NCI-H526 treated with DMSO at 0.1 percent for 48 hours (cell line): ENCODE data around the gene UHRF2.
A peak's percentile ranks its signal among the peaks of the same experiment; 100 is the strongest.
"Not testable (repeated sequence)": the region's sequence is repeated elsewhere in the genome, so short reads cannot be mapped to it uniquely, and the experiment has no call there.

Experiments
- DNase-seq: peaks from one replicate; lab custom pipeline; 2025; lab: John Stamatoyannopoulos, UW

Gene UHRF2, protein sequence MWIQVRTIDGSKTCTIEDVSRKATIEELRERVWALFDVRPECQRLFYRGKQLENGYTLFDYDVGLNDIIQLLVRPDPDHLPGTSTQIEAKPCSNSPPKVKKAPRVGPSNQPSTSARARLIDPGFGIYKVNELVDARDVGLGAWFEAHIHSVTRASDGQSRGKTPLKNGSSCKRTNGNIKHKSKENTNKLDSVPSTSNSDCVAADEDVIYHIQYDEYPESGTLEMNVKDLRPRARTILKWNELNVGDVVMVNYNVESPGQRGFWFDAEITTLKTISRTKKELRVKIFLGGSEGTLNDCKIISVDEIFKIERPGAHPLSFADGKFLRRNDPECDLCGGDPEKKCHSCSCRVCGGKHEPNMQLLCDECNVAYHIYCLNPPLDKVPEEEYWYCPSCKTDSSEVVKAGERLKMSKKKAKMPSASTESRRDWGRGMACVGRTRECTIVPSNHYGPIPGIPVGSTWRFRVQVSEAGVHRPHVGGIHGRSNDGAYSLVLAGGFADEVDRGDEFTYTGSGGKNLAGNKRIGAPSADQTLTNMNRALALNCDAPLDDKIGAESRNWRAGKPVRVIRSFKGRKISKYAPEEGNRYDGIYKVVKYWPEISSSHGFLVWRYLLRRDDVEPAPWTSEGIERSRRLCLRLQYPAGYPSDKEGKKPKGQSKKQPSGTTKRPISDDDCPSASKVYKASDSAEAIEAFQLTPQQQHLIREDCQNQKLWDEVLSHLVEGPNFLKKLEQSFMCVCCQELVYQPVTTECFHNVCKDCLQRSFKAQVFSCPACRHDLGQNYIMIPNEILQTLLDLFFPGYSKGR

DNA sequence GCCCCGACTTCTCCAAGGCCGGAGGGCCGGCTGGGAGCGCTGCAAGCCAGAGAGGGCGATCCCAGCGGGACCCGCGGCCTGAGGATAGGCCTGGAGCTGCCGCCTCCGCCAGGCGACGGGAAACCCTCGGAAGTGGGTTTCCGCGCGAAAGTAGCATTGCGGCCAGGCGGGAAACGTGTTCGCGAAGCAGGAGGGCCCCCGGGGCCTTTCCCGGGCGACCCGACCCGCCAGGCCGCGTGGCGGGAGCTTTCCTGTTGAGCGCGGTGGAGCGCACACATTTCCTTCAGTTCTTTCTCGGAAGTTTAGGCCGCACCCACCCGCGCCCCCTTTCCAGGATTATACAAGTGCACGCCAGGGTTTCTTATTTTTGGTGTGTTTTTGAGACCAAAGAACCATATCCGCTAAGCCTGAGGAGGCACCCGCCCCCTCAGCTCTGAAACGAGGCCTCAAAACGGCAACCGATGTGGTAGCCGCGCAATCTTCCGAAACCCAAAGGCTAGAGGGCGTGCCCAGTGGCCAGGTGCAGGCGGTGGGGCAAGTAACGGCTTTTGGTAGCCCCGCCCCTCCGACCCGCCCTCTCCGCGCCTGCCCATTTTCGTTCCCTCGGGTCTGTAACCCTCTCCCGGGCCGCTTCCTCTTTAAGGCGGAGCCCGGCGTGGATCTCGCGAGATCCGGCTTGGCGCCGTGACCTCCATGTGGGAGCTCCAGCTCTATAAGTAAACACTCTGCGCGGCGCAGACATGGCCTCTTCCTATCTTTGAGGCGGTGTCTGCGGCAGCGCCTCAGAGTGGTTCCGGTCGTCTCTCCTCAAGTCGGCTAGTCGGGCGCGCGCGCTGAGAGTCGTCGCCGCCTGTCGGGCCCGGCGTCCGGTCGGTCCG lies at the start of gene UHRF2:
Gene UHRF2 (plus strand): TSS at position 713 of the 878 bp plus-strand sequence. CDS start 292 bp downstream, outside the sequence.
- peak; percentile 91 for DNase-seq

DNA sequence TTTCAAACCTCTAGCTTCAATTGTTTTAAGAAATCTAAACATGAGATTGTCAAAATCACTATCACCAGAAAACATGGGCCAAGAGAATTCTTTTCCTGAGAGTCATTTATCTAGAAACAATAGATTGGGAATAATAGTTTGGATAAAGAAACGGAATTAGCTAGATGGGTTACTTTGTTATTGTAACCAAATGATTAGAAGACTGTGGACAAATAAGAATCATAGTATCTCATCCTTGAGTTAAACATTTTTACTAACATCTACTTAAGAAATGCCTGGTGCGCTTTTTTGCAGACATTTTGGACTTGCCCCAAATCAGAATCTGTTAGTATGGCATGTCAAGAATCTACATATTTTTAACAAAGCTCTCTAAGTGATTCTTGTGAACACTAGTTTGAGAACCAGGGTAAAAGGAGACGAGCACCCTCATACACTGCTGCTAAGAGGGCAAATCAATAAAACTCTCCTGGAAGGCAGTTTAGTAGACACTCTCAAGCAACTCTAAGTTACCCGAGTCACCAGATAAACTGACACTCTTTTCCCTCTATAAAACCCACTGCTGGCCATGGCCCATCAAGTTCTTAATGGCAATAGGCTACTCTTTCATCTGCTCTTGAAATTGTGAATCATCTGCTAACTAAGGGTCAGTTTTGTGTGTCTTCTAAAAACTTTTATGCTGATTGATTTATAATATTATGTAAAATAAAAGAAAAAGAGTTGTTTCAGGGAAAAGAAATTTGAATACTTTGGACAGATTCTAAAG lies 45.7 kb upstream of the UHRF2 start:
- DNase-seq: no peak

DNA sequence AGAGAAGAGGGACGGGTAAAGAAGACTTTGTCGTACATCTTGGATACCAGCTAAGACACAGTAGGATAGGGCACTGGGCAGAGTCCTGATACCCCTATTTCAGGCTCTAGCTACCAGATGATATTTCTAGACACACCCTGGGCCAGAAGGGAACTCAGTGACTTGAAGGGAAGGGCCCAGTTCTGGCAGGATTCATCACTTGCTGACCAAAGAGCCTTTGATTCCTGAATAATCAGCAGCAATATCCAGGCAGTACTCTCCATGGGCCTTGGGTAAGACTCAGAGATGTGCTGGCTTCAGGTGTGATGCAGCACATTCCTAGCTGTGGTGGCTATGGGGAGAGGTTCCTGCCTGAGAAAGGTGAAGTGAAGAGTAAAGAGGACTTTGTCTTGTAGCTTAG lies 44.2 kb upstream of the UHRF2 start:
- no peak for DNase-seq

DNA sequence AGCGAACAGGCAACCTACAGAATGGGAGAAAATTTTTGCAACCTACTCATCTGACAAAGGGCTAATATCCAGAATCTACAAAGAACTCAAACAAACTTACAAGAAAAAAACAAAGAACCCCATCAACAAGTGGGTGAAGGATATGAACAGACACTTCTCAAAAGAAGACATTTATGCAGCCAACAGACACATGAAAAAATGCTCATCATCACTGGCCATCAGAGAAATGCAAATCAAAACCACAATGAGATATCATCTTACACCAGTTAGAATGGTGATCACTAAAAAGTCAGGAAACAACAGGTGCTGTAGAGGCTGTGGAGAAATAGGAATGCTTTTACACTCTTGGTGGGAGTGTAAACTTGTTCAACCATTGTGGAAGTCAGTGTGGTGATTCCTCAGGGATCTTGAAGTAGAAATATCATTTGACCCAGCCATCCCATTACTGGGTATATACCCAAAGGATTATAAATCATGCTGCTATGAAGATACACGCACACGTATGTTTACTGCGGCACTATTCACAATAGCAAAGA lies 31.5 kb upstream of the UHRF2 start:
- DNase-seq: not testable (repeated sequence)

DNA sequence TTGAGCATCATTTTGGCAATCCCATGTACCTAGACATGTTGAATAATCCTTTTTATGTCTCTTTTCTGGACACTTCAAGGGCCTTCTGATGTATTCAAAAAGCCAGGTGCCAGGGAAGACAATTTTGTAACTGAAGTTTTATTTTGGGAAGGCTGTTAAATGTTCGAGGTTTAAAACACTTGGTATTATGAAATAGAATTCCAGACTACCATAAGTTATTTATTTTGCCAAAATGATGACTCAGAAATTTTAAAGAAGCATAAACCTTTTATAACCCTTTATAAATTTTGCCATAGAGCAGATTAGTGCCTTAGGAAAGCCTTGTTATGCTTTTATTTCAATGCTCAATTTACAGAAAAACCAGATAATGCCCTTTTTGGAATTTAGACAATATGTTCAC lies 30.3 kb upstream of the UHRF2 start:
- DNase-seq: no peak

DNA sequence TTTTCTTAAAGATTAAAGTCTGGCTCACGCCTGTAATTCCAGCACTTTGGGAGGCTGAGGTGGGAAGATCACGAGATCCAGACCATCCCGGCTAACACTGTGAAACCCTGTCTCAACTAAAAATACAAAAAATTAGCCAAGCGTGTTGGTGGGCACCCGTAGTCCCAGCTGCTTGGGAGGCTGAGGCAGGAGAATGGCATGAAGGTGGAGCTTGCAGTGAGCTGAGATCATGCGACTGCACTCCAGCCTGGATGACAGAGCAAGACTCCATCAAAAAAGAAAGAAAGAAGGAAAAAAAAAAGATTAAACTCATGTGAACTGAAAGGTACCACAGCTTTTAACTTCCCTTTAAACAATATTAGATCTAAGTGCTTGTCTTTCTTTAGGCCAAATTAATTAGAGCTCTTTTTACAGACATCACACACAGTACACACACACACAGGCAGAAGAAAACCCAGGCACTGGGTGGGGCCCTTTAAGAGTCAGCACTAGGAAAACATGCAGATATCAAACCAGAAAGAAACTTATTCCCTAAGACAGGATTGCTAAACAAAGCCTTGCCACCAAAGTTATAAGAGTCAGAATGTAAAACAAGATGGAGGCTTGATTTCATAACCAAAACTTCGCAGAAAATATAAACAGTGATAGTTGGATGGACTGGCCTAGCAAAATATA lies 29.3 kb upstream of the UHRF2 start:
- DNase-seq: no peak

DNA sequence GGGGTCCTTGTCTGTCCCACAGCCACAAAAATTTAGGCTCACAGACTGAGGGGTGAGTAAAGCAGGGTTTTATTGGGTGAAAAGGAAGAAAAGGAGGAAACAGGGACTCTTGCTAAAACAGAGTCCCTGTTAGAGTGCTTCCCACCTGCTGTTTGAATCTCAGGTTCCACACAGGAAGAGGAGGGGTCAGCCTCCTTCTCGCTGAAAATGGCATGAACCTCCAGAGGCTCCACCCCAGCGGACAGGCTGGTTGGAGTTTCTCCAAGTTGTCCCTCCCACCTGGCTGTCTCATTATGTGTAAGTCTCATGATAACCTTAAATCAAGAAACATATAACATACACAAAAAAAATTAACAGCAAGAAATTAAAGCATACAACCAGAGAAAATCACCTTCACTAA lies 28.3 kb upstream of the UHRF2 start:
- DNase-seq: no peak

DNA sequence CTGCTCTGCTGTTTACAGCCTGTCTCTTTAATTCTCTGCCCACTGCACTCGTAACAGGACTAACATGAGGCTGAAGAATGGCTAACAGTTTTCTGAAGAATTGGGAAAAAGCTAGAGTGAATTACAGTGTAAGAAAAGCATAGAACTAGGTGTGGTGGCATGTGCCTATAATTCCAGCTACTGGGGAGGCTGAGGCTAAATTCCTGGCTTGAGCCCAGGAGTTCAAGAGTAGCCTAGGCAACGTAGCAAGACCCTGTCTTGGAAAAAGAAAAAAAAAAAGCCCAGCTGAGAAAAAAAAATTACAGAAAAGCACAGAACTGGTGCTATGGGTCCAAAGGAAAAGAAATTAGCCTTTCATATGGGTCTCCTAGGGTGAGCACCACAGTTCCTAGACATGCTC lies 13.9 kb upstream of the UHRF2 start:
- DNase-seq: no peak

DNA sequence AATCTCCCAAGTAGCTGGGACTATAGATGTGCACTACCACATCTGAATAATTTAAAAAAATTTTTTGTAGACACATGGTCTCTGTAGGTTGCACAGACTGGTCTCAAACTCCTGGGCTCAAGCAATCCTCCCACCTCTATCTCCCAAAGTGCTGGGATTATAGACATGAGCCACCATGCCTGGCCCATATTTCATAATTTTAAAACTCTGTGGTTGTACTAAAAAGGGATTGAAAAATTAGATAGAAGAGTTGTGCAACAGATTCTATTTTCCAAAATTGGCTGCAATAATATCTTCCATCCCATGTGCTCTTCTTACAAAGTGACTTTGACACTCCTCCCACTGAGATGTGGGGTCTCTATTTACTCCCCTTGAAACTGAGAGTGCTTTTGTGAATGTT lies 7.6 kb upstream of the UHRF2 start:
- DNase-seq: no peak

DNA sequence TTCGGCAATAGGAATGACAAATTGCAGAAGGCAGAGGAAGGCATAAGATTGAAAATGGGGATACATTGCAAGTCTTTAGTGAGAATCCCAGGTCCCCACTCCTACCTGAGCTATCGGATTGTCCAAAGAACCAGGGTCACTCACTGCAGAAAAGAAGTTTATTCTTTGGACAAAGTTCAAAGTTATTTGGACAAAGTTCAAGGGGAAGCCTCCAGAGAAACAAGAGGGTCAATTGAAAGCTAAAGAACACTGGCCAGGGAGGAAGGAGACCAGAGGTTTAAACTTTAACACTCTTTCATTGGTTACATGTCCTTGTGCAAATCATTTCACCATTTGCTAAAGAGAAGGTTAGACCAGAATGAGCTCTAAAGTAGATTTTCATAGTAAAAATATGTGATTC lies 5.2 kb upstream of the UHRF2 start:
- no peak for DNase-seq

DNA sequence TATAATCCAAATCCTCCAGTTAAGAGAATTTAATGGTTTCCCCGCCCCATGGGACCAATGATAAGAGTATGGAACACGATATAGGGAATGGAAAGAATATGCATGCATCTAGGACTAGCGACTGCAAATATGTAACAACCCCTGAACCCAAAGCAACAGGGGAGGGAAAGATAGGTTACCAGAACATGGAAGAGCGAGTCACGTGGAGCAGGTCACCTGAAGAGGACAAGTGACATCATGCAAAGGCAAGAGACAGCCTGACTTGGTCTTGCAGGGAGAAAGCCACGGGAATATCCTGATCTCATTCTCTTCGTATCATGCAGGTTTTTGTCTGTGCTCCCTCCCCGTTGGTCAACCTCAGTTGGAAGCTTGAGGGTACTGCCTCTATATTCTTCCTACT lies 4.7 kb upstream of the UHRF2 start:
- no peak for DNase-seq

DNA sequence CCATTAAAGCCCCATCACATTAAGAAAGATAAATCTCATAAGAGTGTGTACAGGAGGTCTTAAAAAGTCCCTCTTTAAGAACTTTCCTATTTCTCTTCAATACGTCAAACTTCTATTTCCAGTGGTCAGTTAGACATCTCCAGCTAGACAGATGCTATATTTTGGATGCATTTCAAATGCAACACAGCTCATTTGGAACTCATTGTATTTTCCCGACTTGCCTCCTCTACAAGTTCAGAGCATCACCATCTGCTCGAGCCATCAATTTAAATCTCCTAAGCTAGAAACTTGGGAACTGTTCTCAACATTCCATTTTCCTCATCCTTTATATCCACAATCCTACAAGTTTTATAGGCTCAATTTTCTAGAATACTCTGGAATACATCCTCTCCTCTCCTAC lies 3.2 kb upstream of the UHRF2 start:
- DNase-seq: no peak

DNA sequence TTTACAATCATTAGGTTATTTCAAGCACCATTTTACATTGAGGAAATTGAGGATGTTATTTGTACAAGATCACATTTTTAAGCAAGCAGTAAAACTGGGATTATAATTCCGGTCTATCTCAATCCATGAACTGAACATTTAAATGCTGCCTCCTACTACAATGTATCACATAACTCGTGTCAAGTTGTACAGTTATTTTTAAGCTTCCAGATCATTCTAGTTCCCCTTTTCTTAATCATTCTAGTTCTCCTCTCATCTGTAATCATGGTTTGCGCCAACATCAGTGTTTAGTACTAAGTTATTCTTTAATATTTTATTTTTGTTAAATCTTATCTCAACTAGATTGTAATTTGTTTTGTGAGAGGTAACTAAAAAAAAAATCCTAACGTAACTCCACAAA lies 2.4 kb upstream of the UHRF2 start:
- DNase-seq: no peak

DNA sequence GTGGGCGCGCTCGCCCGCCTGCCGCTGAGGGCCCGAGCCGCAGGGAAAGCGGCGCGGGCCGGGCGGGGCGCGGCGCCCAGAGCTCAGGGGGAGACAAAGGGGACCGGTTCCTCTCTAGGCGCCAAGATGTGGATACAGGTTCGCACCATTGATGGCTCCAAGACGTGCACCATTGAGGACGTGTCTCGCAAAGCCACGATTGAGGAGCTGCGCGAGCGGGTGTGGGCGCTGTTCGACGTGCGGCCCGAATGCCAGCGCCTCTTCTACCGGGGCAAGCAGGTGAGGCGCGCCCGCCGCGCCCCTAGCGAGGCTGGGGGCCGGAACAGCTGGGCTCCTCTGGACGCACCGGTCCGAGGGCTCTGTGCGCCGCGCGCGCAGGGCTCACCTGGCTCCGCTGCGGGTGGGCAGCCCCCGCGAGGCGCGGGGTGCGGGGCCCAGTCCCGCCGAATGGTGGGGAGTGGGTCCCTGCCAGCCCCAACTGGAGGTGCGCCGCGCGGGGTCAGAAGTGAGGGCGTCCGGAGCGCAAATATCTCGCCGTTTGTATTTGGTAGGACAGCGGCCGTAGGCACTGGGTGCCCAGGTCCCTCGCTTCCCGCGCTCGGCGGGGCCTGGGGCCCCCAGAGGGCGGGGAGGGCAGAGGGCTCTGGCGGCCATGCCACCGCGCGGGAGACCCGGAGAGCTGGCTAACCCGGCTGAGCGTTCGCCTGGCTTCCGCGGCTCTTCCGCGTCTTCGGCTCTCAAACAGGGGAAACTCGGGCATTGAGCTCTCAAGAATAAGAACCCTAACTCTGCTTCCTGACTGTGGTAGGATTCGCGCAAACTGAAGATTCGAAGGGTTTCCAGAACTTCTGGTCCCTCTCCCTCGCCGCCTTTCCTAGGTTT lies 607 bp downstream of the UHRF2 start:
- DNase-seq: peak; percentile 77

DNA sequence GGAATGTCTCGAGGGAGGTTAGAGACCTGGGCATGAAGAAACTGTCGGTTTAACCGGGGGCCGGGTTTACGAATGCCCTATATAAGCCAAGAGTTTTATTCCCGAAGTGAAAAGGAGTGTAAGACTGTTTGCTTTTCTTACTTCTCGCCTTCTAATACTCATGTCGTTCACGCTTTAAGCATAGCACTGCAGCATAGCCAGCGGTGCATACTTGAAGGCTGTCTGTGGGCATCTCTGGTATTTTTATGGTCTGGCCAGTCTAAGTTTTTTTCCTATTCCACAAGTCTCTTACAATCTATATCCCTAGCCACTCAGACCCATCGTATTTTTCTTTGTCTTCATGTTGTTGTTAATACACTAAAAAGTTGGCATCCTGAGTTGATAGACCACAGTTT lies 1.2 kb downstream of the UHRF2 start:
- DNase-seq: no peak

DNA sequence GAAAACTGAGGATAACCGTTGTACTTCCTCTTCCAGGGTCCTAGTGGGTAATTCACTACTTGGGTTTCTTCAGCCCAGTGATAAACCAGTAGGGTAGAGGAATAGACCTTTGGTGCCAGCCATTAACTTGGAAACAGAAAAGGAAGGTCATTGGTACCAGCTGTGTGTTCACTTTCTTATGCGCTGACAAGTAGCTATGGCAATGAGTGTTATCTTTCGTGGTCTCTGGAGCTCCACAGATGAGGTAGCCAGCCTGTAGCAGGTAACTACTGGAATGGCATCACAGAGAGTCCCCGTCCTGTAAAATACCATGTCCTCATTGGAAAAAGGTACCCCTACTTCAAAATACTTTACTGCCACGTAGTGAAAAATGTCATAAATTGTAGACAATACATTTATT lies 2.3 kb downstream of the UHRF2 start:
- peak; percentile 8 for DNase-seq

DNA sequence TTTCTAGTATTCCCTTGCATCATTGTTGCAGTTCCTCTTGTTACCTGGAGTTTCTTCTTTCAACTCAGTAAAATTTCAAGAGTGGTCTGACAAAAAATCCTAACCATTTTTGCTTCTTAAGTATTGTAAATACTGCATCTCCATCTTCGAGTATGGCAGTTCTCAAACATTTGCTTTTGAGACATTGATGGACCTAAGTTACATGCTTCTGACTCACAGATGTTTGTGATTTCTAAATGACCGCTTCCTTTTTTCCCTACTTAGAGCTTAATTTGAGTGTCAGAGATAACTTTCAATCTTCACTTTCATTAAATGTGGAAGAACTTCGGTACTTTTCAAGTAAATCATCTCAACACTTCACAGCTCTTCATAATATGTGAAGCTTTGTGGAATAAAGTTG lies 4.2 kb downstream of the UHRF2 start:
- no peak for DNase-seq

DNA sequence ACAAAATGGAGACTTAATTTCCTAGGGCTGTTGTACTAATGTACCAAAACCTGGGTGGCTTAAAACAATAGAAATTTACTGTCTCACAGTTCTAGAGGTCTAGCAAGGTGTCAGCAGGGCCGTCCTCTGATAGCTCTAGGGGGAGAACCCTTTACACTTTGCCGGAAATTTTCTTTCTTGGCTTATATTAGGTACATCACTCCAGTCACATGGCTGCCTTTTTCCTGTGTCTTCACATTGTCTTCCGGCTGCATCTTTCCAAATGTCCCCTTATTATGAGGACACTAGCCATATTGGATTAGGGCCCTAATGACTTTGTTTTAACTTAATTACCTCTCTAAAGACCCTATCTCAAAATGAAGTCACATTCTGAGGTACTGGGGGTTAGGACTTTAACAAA lies 5.8 kb downstream of the UHRF2 start:
- DNase-seq: no peak

DNA sequence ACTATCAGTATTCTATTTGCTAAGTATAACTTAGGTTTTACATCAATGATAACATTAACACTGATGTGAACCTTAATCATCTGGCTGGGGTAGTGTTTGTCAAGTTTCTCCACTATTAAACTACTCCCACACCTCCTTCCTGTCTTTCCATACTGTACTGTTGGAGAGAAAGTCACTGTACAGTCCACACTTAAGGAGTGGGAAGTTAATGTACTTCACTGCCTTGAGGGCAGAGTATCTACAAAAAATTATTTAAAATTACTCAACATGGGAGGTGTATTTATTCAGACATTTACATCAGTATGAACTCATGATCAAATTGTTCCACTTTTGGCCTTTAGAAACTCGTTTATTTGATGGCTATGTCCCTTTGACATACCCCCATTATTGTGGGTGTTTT lies 11.9 kb downstream of the UHRF2 start:
- no peak for DNase-seq

DNA sequence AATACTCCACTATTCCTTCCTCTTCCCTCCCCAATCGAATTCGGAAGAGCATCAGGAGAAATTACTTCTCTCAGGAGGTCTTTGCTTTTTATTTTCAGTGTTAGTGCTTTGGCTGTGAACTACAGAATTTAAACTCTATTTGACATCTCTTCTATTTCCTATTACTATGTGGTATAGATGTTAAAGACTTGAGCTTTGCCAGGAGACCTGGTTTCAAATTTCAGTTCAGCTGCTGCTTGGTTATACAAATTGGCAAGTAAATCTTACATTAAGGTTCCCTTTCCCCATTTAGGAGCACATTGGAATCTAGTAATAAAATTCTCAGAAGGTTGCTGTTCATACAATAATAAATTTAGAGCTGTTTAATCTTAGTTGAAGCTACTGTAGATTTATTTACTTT lies 13.1 kb downstream of the UHRF2 start:
- no peak for DNase-seq
